Activated CD8-positive, alpha-beta memory T cell treated with anti-CD3 and anti-CD28 coated beads for 1 hour (primary cell): Measurements from ENCODE around the gene CFAP161.
"Not testable (repeated sequence)": the region's sequence is repeated elsewhere in the genome, so short reads cannot be mapped to it uniquely, and the experiment has no call there.

Experiments
- DNase-seq, 2 donors: peaks; one replicate each; pipeline ENCODE4 v3.0.0-alpha.2; 2020; ENCODE audit warnings: low read depth in 1 of 2; ENCODE audit errors: extremely low read depth in 1 of 2

Gene CFAP161

DNA sequence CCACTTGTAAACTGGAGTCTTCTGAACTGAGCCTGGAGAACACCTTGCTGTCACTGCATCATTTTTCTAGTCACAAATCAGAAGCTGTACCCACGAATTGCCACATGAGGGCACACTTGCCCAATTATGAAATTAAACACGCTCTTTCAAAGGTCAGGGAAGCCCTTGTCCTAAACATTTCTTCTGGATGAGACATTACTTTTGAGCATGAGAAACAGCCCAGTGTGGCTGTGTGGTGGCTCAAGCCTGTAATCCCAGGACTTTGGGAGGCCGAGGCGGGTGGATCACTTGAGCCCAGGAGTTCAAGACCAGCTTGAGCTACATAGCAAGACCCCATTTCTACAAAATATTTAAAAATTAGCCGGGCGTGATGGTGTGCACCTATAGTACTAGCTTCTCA, 27.5 kb upstream of the CFAP161 start:
- peak in 1 of 2 donors; percentile 11 for DNase-seq

DNA sequence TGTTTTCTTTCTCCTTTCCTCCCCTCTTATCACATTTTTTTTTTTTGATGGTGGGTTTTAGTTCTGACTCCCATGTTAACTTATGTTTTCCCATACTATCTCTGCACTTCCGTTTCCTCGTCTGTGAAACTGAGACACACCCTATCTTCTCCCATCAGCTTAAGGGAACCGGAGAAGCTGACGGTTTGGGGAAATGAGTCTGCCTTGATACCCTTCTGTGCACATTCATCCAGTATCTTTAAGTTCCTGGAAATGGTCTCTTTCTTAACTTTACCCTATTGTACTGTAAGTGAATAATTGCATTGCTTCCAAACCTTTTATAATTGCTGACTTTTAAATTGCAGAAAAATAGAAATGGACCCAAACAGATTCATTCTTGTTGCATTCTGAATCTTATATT, 26.2 kb upstream of the CFAP161 start:
- no peak for DNase-seq

- no peak for DNase-seq
Observed at GRCh38 chr15:81108427-81108826, 25.6 kb upstream of the CFAP161 start.

DNA sequence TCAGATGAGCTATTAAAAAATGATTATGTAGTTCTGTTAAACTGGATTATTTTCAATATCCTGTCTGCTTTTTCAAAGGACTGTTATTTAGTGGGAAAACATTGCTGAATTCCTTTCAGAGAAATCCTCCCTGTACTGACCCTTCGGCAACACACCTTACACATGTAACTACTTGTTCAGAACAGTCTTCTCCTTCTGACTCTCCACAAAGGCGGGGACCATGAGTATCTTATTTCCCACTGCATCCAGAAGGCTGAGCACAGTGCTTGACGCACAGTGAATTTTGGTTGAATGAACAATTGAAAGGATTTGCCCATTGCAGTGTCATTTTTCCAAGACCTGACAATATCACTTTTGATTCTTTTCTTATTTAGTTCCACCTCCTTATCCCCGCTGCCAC, 23.1 kb upstream of the CFAP161 start:
- no peak for DNase-seq

DNA sequence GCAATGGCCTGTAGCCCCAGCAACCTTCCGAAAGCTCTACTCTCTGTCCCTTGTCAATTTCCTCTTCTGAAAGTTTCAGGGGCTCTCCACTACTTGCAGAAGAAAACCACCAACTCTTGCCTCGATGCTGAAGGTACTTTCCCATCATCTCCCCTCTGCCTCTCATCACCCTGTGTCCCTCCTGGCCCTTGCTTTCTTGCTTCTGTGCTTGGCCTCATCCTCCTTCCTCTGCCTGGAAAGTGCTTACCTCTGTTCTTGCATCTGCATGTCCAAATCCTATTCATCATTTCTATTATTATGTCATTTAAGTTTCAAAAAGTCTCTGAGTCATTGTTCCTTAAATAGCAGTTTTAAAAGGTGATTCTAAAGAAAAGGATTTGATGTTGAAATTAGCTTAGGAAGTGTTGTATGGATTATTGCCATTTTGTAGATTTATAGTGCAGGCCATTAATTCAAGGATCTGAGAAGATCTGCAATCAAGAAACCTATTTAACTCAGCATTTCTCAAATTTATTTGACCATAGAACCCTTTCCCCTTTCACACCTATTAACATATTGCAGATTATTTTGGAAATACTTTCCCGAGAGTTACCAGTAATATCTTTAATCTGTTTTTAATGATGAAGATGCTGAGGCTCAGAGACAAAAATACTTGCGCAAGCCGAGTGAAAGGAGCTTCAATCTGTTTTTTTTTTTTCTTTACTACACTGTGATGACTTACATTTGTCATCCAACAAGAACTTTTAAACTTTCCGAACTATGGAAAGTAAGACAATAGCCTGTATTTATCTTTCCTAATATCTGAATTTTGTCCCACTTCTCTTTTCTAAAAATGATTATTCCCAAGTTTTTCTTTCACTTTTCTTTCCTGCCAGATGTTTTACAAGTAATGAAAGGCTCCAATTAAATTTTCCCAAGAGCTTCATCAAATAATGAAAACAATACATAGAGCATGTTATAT, 22.3 kb upstream of the CFAP161 start:
- DNase-seq = no peak

GRCh38 chr15:81113204-81113657, 20.8 kb upstream of the CFAP161 start:
- no peak for DNase-seq

GRCh38 chr15:81113861-81114291, 20.2 kb upstream of the CFAP161 start:
- no peak for DNase-seq

DNA sequence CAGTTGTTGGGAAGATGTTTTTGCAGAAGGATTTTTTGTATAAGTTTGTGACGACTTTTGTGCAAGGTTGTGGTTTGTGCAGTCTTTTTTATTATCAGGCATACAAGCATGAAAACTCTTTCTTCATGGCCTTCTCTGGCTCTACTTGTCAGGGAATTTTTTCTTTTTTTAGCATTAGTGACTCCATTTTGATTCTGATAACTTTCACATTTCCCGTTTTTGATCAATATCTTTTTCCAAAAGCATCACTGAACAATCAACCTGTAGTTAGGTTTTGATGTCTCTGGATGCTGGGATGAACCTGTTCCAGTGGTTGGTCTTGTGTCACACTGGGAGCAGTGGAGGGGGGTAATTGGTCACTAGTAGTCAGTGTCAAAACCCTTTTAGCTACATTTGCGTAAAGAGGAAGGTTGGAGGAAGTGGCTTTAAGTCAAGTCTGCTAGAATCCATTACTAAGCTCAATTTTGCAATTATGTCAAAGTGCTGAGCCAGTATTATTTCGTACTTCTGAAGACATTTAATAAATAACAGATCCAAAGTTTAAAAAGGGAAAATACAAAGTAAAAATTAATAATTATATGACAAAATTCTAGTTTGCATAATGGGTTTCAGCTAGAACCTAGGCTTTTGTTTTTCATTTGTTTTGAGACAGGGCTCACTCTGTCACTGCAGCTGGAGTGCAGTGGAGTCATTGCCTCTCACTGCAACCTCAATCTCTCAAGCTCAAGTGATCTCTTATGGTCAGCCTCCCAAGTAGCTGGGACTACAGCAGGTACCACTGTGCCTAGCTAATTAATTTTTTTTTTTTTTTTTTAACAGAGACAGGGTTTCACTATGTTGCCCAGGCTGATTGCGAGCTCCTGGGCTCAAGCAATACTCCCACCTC, 18.8 kb upstream of the CFAP161 start:
- DNase-seq = no peak

DNA sequence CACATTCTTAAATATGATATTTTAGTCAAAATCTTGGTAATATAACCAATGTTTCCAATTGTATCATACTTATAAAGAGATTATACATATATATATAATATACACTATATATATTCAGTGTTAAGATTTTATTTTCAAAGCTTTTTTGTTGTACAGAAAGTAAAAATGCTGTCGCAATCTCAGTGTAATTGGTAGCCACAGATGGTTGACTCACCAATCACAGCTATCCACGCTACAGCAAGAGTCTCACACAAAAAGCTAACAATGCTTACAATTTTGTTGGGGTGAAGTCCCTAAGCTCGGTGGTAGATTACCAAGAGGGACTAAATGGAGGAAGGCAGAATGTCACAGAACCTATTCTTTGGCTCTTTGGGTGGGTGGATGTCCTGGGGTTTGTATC, 16.9 kb upstream of the CFAP161 start:
- no peak for DNase-seq

DNA sequence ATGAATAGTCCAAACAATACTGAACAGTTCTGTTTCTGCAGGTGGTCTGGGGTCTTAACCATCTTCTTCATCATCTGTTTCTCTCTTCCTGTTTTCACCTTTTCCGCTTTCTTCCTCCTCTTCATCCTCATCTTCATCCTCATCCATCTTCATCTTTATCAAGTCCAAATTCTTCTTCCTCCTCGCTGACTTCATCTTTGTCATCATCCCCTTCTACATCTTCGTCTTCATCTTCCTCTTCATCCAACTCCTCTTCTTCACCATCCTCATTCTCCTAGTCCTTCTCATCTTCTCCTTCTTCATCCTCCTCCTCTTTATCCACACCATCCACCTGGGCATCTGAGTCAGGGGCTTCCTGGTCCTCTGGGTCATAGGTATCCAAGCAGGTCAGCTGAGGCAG, 16.5 kb upstream of the CFAP161 start:
- DNase-seq = no peak

GRCh38 chr15:81118361-81118760, 15.7 kb upstream of the CFAP161 start:
- no peak for DNase-seq

DNA sequence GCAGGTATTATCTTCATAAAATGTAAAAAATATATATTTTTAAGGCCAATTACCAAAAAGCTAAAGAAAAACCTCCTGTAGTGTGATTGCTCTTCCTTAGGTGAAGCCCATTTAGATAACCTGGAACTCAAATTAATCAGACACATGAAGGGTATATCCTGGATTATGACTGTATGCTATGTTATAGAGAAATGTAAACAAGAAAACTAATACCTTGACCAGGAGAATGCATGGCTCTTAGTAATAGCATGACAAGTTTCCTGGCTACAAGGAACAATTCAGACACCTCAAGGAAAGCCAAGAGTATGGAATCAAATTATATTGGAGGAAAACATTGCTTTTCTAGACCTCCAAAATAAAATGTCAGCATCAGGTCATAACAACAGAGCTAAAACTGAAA, 14.0 kb upstream of the CFAP161 start:
- DNase-seq = no peak

DNA sequence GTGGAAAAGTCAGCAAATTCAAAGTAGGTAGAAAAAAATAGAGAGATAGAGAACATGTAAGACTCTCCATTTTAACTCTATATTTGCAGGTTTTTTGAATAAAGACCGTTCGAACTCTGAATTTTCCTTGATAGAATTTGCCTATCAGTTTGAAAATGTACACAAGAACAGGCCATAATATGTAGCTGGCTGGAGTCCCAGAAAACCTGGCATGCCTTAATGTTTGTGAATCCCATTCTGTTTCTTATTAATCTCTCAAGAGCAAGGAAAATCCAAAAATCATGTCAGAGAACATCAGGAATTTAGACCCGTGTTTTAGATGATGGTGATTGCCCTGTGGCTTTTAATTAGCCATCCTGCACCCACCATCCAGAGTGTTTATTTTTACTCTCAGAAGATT, 7.2 kb upstream of the CFAP161 start:
- no peak for DNase-seq

DNA sequence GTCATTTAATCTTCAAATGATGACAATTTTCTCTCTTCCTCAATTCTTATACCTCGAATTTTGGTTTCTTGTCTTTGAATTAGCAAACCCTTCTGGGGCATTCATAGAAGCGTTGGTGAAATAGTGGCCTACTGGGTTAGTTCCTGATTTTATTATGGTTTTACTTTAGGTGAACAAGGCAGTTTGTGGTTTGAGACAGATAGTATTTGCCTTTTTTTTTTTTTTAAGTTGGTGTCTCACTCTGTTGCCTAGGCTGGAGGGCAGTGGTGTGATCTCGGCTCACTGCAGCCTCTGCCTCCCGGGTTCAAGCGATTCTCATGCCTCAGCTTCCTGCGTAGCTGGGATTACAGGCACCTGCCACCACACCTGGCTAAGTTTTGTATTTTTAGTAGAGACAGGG, 7.4 kb downstream of the CFAP161 start:
- DNase-seq = not testable (repeated sequence)

DNA sequence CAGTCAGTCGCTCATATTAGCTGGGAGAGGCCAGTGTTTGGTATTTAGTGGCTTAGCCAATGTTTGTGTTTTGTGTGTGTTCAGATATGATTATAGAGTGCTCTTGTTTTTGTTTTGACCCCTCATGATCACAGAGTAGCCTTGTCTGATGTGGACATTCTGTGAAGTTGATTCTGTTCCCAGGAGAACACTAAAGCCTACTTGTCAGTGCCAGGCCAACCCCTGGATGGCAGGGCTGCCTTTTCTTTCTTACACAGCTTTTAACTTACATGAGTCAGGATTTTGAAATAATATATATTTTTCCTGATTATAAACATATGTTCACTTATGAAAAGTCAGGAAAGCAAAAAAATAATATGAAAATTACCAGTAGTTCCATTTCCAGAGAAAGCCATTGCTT, 11.9 kb downstream of the CFAP161 start:
- DNase-seq = no peak

DNA sequence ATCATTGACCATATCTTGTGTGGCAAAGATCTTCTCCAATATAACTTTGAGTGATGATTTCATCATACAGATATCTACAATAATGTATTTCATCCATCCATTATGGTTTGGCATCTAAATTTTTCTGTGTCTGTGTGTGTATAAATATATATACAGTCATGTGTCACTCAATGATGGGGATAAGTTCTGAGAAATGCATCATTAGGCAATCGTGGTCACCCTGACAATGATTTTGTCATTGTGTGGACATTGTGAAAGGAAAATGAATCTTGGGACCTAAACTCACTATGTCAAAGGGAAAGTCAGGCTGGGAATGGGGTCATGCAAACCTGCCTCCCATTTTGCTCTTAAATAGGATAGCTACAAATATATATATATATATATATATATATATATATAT, 12.4 kb downstream of the CFAP161 start:
- DNase-seq = no peak

DNA sequence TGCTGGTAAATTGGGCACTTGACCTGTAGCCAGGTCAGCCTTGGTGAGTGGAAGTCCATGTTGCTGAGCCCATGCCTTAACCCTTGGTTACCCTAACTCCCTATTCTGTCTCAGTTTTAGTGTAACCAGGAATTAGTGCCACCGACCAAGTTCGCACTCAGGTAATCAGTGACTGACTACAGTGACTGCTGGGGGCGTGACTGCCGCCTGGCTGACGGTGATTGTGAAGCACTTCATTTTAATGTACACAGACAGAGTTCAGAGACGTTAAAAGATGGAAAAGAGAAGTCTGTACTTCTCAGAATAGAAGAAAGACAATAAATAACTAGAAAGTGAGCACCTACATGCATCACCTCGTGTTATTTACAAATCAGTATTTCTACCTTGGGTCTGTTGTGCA, 17.3 kb downstream of the CFAP161 start:
- no peak for DNase-seq

DNA sequence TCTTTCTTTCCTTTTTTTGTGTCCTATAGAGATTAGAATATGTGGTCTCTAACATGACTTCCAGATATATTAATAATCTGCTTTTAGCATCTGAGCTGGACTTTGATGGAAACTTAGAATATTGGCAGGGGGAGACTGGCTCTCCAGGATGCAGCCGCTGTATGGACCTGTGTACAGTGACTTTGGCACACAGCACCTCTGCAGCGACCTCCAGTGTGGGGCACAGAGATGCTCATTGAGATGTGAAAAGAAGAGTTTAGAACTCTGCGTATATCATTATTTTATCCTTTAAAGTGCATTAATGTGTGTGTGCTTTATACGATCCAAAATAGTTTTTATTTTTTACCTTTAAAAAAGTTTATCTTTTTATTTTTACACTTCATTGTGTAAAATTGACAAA, 18.3 kb downstream of the CFAP161 start:
- DNase-seq = no peak

DNA sequence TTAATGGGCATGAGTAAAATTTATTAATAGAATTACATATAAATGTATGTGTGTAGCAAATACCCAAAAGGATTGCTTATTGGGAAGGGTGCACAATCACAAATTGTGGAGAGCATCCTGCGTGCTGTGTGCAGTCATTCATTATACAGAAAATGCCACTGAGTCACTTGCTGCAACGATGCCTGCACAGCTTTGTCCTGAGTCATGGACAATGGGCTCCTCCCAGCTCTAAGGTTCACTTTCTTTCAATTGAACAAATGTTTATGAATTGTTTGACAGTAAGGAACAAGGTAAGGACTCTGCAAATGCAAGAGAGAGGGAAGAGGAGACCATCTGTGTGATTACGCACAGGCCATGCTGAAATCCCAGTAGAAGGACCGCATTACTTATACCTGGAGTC, 18.7 kb downstream of the CFAP161 start:
- no peak for DNase-seq

DNA sequence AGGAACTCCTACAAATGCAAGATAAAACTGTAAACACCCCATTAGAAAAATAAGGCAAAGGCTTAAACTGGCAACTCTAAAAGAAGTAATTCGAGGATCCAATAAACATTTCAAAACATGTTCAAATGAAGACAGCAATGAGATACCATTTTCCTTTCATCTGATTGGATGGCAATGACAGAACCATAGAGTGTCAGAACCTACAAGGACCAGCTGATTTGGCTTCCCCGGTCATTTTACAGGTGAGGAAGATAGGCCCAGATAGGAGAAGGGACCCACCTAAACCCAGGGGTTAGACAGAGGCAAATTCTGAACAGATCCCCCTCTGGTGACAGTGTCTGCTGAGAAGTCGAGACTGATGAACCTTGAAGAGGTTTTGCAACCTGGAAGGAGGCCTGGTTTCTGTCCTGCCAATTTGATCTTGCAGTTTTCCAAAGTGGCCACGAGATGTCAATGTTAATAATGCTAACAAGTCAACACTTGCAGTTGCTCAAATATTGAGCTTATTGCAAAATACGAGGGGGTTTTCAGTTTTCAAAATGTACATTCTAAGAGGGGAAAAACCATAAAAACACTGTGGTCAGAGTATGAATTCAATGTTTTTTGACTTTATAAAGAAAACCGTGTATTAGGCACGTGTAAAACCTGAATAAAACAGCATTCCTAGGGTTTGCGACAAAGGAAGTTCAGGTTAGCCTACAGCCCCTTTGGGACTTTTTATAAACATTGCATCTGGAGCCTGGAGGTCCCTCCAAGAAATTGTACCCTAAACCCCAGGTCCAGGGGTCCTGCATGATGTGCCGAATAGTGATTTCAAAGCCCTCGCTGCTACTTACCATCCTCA, 21.5 kb downstream of the CFAP161 start:
- DNase-seq = no peak

DNA sequence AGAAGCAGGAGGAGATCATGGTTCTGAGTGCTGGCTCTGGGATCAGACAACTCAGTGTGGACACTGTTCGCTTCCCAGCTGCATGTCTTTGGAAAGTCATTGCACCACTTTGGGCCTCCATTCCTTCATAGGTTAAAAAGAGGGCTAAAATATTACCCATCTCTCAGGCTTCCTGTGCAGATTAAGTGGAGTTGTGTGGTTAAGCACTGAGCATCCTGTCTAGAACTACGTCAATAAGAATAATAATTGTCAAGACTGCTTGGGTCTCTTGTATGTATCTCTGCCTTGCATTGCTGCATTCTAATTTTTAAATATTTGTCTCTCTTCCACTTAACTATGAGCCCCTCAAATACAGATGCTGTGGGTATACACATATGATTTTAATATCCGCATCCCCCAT, 22.3 kb downstream of the CFAP161 start:
- no peak for DNase-seq
